ENCODE measurements around the gene NSUN3.
"Not testable (repeated sequence)": the region's sequence is repeated elsewhere in the genome, so short reads cannot be mapped to it uniquely, and the experiment has no call there.

Gene NSUN3

GRCh38 chr3:94026623-94027022 lies 36.2 kb upstream of the NSUN3 start:
- H3K27me3 ChIP-seq, result no peaks in the 10 kb centered on the region
- H3K36me3 ChIP-seq, result peaks cover 0 to 3% (median 0%) of the 10 kb centered on the region in 3 donors
- no peaks in the 10 kb centered on the region for H3K9me3 ChIP-seq
- TF ChIP-seq CTCF (IDR thresholded peaks at IDR 0.05), result no peak
- intact Hi-C loops (cut with DNase I; ENCODE audit: low total_unique reads), result no loop called here
- DNase-seq, result no peak
- H3K4me3 ChIP-seq, result no peak overlapping the region
- peaks cover 0 to 22% (median 0%) of the 10 kb centered on the region in 4 donors for H3K4me1 ChIP-seq
- no peak overlapping the region for H3K27ac ChIP-seq

DNA sequence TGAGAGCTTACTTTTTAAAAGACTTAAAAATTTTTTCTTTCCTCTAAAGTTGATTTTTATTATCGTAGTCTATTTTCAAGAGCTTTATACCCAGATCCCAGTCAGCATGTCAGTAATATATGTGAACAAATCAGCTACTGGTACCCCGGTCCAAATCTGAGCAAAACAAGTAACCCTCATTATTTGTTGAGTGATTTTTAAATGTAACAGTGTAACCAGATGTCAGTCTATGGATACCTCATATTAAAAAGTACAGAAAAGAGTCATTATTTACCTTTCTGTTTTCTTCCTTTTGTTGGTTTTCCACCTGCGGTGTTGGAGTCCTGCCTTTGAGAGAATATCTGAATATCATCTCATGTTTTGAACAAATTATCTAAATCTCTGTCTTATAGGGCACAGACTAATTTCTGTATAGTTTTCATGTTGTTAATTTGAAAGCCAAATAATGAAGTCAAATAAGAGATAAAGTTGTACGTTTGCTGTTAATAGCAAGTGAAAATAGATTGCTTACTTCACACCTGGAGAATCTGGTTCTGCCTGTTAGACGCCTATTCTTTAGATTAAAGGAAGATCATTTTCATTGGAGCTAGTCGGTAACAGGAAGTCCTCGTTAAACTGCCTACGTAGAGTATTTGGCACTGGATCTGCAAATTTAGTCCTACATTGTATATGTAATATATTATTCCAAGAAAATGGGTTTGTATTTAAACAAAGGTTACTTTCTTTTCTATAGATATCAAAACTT lies 34.6 kb upstream of the NSUN3 start, which contains the start of gene STX19:
Gene STX19, minus strand, starts transcription at position 505 of the 745 bp plus-strand sequence. CDS start 13,328 bp downstream, outside the sequence.
- Histone ChIP-seq H3K36me3 (no peaks in the 10 kb centered on the region), H3K27ac (no peak within 1 kb of the TSS), H3K4me3 (no peak within 1 kb of the TSS), H3K9me3 (no peaks in the 10 kb centered on the region), H3K27me3 (no peaks in the 10 kb centered on the region), H3K4me1 (peaks cover 0 to 22% (median 0%) of the 10 kb centered on the region in 4 donors)
- no peak for TF ChIP-seq CTCF (IDR thresholded peaks at IDR 0.05)
- intact Hi-C loops (cut with DNase I; ENCODE audit: low total_unique reads), result no loop called here
- DNase-seq, result no peak

DNA sequence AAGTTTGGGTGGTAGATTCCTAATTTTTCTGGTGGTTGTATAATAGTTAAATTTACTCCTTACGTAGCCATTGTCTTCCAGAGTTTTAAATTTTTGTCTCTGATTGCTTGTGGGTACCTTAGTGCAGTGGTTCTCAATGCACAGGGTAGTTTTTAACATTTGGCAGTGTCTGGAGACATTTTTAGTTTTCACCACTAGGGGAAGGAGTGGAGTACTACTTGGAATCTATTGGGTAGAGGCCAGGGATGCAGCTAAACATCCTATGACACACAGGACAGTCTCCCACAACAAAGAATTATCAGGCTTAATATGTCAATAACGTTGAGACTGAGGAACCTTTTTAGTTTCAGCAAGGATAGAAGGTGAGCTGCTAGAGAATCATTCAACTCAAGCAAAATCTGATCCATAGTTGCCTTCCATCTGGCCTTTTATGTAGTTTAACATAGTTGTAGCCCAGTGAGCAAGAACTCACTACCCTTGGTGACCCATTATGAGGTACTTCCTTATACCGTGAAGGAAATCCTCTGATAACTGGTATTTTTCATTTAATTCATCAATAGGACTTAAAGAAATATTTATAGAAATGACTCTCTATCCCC lies 25.9 kb upstream of the NSUN3 start:
- H3K4me3 ChIP-seq, result no peak overlapping the region
- intact Hi-C loops (cut with DNase I; ENCODE audit: low total_unique reads), result no loop called here
- H3K9me3 ChIP-seq, result no peaks in the 10 kb centered on the region
- H3K4me1 ChIP-seq, result no peaks in the 10 kb centered on the region
- peak; percentile 22 to 30 for TF ChIP-seq CTCF (IDR thresholded peaks at IDR 0.05)
- no peaks in the 10 kb centered on the region for H3K27me3 ChIP-seq
- DNase-seq, result no peak
- no peak overlapping the region for H3K27ac ChIP-seq
- H3K36me3 ChIP-seq, result peaks cover 0 to 11% (median 0%) of the 10 kb centered on the region in 3 donors

DNA sequence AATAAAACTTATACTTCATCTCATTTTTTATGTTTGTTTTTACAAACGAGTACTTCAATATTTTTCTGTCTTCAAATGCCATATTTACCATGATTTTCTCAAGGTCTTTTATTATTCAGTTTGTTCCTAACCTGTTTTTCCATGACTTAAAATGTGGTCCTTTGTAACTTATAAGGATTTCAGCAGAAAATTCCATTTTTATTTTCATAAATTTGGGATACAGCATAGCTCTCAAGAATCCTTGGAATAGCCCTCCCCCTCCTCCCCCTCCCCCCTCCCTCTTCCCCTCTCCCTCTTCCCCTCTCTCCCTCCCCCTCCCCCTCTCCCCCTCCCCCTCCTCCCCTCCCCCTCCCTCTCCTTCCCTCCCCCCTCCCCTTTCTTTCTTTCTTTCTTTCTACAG lies 19.6 kb upstream of the NSUN3 start:
- H3K36me3 ChIP-seq, result peaks cover 12 to 26% (median 14%) of the 10 kb centered on the region in 3 donors
- H3K27me3 ChIP-seq, result no peaks in the 10 kb centered on the region
- intact Hi-C loops (cut with DNase I; ENCODE audit: low total_unique reads), result no loop called here
- H3K4me1 ChIP-seq, result no peaks in the 10 kb centered on the region
- DNase-seq, result no peak
- H3K27ac ChIP-seq, result no peak overlapping the region
- H3K9me3 ChIP-seq, result no peaks in the 10 kb centered on the region
- no peak for TF ChIP-seq CTCF (IDR thresholded peaks at IDR 0.05)
- H3K4me3 ChIP-seq, result no peak overlapping the region

GRCh38 chr3:94044100-94044936 lies 18.5 kb upstream of the NSUN3 start:
- H3K4me3 ChIP-seq; intact Hi-C loops (cut with DNase I; ENCODE audit: low total_unique reads); DNase-seq; H3K27ac ChIP-seq; H3K27me3 ChIP-seq; H3K9me3 ChIP-seq; H3K4me1 ChIP-seq: not testable (repeated sequence)
- peaks cover 12 to 20% (median 14%) of the 10 kb centered on the region in 3 donors for H3K36me3 ChIP-seq

All from tibial artery (tissue), 4 donors.